GM21367 (cell line): ENCODE measurements around the gene RIMKLA.

Experiments
- ATAC-seq: cut with Tn5 transposase; IDR thresholded peaks from one replicate; pipeline ENCODE4 v1.9.1; 2021; ENCODE audit not compliant: unreplicated experiment

The RIMKLA gene

DNA sequence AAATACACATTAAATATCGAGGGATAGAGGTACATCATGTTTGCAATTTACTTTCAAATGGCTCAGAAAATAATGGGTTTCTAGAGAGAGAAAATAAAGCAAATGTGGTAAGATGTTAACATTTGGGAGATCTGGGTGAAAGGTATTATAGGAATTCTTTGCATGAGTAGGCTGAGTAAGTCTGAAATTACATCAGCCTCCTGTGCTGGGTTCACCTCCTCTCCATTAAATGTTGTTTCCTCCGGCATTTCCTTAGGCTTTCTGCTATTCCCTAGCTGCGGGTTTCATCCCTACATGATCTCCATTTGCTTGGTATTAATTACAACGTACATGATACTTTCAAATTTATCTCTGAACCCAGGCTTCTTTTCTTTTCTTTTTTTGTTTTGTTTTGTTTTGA, 43.6 kb downstream of the RIMKLA start:
- ATAC-seq: no peak

DNA sequence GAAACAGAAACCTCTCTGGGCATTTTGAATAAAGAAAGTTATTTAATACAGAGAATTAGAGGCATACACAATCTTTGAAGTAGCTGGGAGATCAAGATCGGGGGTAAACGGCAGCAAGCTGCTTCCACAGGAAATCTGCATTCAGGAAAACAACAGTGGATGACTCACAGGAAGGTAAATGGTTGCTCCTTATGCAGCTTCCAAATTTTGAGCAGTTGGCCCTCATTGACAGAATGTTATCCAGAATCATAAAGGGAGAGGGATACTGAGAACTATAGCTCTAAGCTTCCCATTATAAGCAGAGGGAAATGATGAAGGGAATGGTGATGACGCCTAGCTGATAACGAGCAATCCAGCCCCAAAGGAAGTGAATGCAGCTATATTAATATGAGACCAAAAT, 46.6 kb downstream of the RIMKLA start:
- ATAC-seq: no peak

GRCh38 chr1:42429603-42430002, 49.0 kb downstream of the RIMKLA start:
- no peak for ATAC-seq

GRCh38 chr1:42430286-42431135, 49.9 kb downstream of the RIMKLA start:
- no peak for ATAC-seq

DNA sequence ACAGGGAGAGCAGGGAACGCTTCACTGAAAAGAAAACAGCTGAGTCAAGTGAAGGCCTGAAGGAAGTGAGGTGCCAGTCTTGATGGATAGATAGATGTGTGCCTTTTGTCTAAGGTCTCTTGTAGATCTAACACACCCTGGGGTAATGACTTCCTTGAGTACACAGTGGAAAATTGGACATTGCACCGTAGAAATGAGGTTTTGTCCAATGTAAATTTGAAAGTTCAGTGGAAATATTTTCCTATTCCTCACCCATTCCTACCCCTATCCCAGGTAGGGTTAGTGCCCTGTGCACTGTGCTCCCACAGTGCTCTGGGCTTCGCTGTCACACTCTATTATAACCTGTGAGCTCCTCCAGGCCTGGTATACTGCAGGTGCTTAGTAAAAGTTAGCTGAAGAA, 50.9 kb downstream of the RIMKLA start:
- no peak for ATAC-seq

- no peak for ATAC-seq
These were observed 52.1 kb downstream of the RIMKLA start for GRCh38 chr1:42432714-42433113.

DNA sequence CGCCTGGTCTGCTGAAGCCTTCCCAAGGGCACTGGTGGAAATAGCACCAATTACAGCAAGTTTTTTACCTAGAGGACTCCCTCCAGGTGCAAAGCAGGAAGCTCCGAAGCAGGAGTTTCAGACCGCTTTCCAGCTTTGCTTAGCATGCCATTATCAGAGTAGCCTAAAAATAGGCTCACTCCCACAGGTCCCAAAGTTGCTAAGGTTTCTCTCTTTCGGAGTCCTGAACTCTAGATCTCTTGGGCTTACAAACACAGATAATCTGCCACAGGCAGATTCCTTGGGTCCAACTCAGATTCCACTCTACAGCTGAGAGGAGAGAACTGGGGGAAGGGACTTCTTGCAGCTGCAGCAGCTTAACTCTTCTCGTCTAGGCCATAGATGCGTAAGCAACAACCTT, 52.8 kb downstream of the RIMKLA start:
- ATAC-seq: no peak

DNA sequence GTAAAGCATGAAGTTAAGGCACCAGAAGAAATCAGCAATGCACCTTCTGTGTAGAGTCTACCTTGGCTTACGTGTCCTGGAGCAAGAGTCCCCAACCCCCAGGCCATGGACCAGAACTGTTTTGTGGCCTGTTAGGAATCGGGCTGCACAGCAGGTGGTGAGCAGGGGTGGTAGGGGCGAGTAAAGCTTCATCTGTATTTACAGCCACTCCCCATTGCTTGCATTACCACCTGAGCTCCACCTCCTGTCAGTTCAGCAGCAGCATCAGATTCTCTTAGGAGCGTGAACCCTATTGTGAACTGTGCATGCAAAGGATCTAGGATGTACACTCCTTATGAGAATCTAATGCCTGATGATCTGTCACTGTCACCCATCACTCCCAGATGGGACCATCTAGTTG, 53.7 kb downstream of the RIMKLA start:
- no peak for ATAC-seq

GRCh38 chr1:42439940-42440339, 59.3 kb downstream of the RIMKLA start:
- no peak for ATAC-seq

GRCh38 chr1:42442662-42443061, 62.1 kb downstream of the RIMKLA start:
- ATAC-seq: no peak

DNA sequence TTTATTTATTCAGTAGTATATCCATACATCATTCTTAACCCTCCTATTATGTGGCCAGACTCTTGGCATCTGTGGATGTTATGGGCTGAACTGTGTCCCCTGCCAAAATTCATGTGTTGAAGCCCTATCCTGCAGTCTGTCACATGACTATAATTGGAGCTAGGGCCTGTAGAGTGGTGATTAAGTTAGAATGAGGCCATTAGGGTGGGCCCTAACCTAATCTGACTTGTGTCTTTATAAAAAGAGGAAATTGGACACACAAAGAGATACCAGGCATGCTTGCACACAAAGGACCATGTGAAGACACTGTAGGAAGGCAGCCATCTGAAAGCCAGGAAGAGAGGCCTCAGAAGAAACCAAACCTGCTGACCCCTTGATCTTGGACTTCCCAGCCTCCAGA, 68.7 kb downstream of the RIMKLA start:
- no peak for ATAC-seq

GRCh38 chr1:42450061-42450460, 69.5 kb downstream of the RIMKLA start:
- no peak for ATAC-seq

GRCh38 chr1:42453386-42453785, 72.8 kb downstream of the RIMKLA start:
- no peak for ATAC-seq

DNA sequence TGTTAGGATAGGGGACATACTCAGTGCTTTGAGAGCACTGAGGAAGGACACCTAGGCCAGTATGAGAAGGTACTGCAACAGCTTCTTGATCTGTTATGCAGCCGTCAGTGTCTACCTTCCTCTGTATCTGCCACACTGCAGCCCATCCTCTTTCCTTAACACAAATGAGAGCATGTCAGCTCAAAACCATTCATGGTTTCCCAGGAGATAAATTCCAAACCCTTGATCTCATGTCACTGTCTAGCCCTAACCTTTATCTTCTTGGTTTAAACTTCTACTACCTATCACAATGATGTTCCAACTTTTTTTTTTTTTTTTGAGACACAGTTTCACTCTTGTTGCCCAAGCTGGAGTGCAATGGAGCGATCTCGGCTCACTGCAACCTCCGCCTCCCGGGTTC, 73.8 kb downstream of the RIMKLA start:
- ATAC-seq: no peak

DNA sequence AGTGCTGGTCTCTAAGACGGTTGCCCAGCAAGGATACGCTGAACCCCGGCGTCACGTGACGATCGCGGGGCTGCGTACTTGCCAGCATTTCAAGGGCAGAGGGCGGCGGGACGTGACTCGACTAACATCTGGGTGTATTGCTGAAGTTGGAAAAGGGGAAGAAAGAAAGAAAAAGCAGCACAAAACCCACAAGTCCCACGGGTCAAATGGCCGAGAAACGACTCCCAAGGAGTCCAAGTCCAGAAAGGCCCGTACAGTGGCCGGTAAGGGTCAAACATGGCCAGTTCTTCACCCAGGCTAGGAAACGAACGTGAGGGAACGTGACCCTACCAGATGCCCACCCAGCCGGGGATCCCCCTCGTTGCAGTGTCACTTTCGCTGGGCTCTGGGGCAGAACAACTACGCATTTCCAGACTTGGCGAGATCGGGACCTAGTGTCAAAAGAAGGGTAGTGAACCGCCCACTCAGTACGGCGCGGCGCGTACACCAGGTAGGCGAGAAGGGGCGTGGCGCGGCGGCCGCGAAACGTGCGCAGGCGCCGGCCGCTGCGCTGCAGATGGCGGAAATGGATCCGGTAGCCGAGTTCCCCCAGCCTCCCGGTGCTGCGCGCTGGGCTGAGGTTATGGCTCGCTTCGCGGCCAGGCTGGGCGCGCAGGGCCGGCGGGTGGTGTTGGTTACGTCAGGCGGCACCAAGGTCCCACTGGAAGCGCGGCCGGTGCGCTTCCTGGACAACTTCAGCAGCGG, 75.6 kb downstream of the RIMKLA start, which contains the start of the genes PPCS and ZMYND12:
PPCS (plus strand) TSS at position 534 of the 744 bp plus-strand sequence; CDS start at position 557, 23 bp downstream.
ZMYND12 (minus strand) TSS at position 13 of the 744 bp plus-strand sequence. CDS start 25 bp downstream, outside the sequence.
- peak; percentile 82 for ATAC-seq

GRCh38 chr1:42456754-42457089, 76.1 kb downstream of the RIMKLA start:
- peak; percentile 43 for ATAC-seq

GRCh38 chr1:42461196-42461595, 80.6 kb downstream of the RIMKLA start:
- ATAC-seq: no peak

DNA sequence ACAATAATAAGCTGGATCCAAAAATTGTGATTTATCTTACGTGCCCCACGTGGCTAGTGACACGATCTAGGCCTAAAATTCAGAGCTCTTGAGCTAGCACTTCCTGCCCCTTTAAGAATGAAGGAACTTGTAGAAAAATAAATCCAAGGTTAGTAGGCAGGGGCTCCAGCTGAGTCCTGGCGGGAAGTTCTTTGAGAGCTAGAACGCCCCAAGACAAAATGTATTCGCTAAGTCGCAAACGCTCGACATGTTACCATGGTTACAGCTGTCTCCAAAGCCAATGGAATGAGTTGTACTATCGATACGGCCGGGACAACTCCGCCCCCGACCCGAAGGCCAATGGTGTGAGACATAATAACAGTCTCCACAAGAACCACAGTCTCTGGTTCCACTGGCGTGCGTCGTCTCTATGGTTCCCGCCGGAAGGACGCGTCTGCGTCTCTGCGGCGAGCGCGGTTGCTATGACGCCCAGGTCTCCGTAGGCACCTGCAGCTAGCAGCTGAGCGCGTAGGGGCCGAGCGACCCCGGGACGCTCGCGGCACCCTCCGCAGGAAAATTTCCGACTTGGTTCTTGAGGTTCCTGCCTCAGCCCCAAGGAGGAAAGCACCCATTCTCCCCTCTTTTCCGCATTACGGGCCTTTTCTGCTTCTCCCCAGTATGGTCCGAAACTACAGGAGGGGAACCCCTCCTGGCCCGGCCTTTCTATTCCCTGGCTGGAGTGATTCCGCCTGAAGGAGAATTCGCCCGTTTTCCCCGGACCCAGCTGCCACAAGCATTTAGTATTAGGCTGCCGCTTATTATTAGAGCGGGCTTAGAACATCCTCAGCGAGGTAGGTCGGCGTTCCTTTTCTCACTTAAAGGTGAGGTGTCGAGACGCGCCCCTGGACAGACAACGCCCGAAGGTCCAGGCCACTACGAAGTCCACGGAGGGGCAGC, 82.5 kb downstream of the RIMKLA start, which contains the start of gene CCDC30:
CCDC30 (plus strand) TSS at position 459 of the 936 bp plus-strand sequence. CDS start 17,266 bp downstream, outside the sequence.
- peak; percentile 96 for ATAC-seq

GRCh38 chr1:42463921-42464320, 83.3 kb downstream of the RIMKLA start:
- no peak for ATAC-seq

- no peak for ATAC-seq
These were observed 85.4 kb downstream of the RIMKLA start for GRCh38 chr1:42466030-42466429.

GRCh38 chr1:42469727-42470126, 89.1 kb downstream of the RIMKLA start:
- no peak for ATAC-seq
